Measurements from ENCODE around the gene TMCC3.

DNA sequence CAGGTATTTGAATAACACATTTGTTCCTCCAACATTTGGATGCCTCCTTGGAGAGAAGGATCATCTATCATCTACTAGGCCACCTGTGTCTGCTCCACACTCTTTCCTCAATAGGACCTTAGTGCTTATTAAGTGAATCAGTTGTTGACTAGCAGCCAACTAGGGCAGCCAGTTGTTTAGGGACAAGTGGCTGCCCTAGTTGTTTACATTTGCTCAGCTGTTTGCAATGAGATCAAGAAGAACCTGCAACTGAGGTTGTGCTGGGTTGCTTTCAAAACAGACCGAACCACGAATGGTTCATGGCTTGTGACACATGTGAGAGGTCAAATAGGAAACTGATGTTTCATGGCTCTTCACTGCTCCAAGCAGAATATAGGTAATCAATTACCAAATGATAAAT lies 53.8 kb downstream of the TMCC3 start:
- TF ChIP-seq CTCF (IDR thresholded peaks at IDR 0.05) (no peak), POLR2A (IDR thresholded peaks at IDR 0.05) (no peak)
